Neural progenitor cell (in vitro differentiated cells): ENCODE results near the gene EFCAB6. TPM values are rescaled to one million over a fixed set of nuclear protein-coding genes. Genes with fewer than 3 reads are reported as not detected.

Experiments used
- DNase-seq: peaks from one replicate; pipeline ENCODE4 v3.0.0-alpha.2; 2016; ENCODE audit warnings: low spot score
- H2AFZ ChIP-seq: fragments of 200-600 bp; sonication (generic); replicated peaks from 2 replicates; pipeline ENCODE4 v1.6.1; 2016; ENCODE audit warnings: antibody characterized with exemption
- H3F3A ChIP-seq: fragments of 200-600 bp; sonication (generic); 2 replicates; pipeline ENCODE4 v1.6.1; 2016; ENCODE audit warnings: antibody characterized with exemption, low read depth
- H3K27ac ChIP-seq: fragments of 200-600 bp; sonication (generic); 2 replicates; pipeline ENCODE4 v1.5.1; 2016; ENCODE audit warnings: mild to moderate bottlenecking
- H3K27me3 ChIP-seq: fragments of 200-600 bp; sonication (generic); 2 replicates; pipeline ENCODE4 v1.6.1; 2016; ENCODE audit warnings: mild to moderate bottlenecking, moderate library complexity
- H3K36me3 ChIP-seq: fragments of 200-600 bp; sonication (generic); 2 replicates; pipeline ENCODE4 v1.5.1; 2016
- H3K4me1 ChIP-seq: fragments of 200-600 bp; sonication (generic); 2 replicates; pipeline ENCODE4 v1.6.1; 2016; ENCODE audit warnings: mixed run types
- H3K4me2 ChIP-seq: fragments of 200-600 bp; sonication (generic); 2 replicates; pipeline ENCODE4 v1.6.1; 2016
- H3K4me3 ChIP-seq: fragments of 200-600 bp; sonication (generic); 2 replicates; pipeline ENCODE4 v1.5.1; 2016
- H3K79me2 ChIP-seq: fragments of 200-600 bp; sonication (generic); 2 replicates; pipeline ENCODE4 v1.6.1; 2016; ENCODE audit warnings: low read depth
- H3K9ac ChIP-seq: fragments of 200-600 bp; sonication (generic); 2 replicates; pipeline ENCODE4 v1.6.1; 2016
- H3K9me3 ChIP-seq: fragments of 200-600 bp; sonication (generic); 2 replicates; pipeline ENCODE4 v1.5.1; 2016; ENCODE audit warnings: low read depth
- H4K20me1 ChIP-seq: fragments of 200-600 bp; sonication (generic); 2 replicates; pipeline ENCODE4 v1.6.1; 2016; ENCODE audit warnings: low read depth
- H3K27ac Mint-ChIP-seq: 3 replicates; pipeline ENCODE4 v1.8.0; 2021; ENCODE audit warnings: mixed read lengths
- H3K27me3 Mint-ChIP-seq: 2 replicates; pipeline ENCODE4 v1.8.0; 2022; ENCODE audit warnings: low read depth, mild to moderate bottlenecking, inconsistent platforms, moderate library complexity, mixed read lengths; ENCODE audit not compliant: insufficient read depth
- H3K36me3 Mint-ChIP-seq: 3 replicates; pipeline ENCODE4 v1.8.0; 2021; ENCODE audit warnings: mixed read lengths
- H3K4me1 Mint-ChIP-seq: 3 replicates; pipeline ENCODE4 v1.8.0; 2021; ENCODE audit warnings: mixed read lengths
- H3K4me3 Mint-ChIP-seq: 3 replicates; pipeline ENCODE4 v1.8.0; 2021; ENCODE audit warnings: mild to moderate bottlenecking, moderate library complexity, mixed read lengths
- H3K9me3 Mint-ChIP-seq: 3 replicates; pipeline ENCODE4 v1.8.0; 2020; ENCODE audit warnings: mixed read lengths
- CTCF ChIP-seq: fragments of 200-600 bp; sonication (generic); IDR thresholded peaks from 2 replicates; pipeline ENCODE4 v1.5.1; 2017; ENCODE audit warnings: antibody characterized with exemption, mild to moderate bottlenecking
- EZH2 ChIP-seq: fragments of 200-600 bp; sonication (generic); IDR thresholded peaks from 2 replicates; pipeline ENCODE4 v1.6.1; 2017; ENCODE audit warnings: antibody characterized with exemption, mild to moderate bottlenecking, moderate library complexity
- EZH2phosphoT487 ChIP-seq: fragments of 200-600 bp; sonication (generic); IDR thresholded peaks from 2 replicates; pipeline ENCODE4 v1.6.1; 2017; ENCODE audit warnings: antibody characterized with exemption
- total RNA-seq: library from RNA; depleted of rRNA; stranded (reverse); fragments of >200 nt; gene quantifications from 2 replicates; pipeline ENCODE4 v1.2.3, GENCODE V29; 2015; ENCODE audit warnings: low replicate concordance

The EFCAB6 gene
- total RNA-seq, 1 donor from 2014 or later: 4.9 TPM

DNA sequence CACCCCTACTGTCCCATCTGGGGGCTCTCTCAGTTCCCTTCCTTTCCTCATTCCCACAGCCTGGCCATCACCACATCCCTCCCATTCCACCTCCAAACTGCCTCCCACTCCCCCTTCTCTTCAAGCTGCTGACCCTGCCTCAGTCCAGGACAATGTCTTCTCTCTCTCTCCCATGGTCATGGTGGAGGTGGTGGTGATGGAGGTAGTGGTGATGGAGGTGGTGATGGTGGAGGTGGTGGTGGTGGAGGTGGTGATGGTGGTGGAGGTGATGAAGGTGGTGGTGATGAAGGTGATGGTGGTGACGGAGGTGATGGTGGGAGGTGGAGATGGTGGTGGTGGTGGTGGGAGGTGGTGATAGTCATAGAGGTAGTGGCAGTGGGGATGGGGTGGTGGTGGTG is 313.2 kb downstream of the EFCAB6 start:
- no peak overlapping the region for H3K4me3 Mint-ChIP-seq
- Histone ChIP-seq H3K9ac (no peak overlapping the region), H3K4me3 (no peak overlapping the region), H2AFZ (no peak overlapping the region), H3K79me2 (no peaks in the 10 kb centered on the region), H4K20me1 (no peaks in the 10 kb centered on the region), H3K9me3 (no peaks in the 10 kb centered on the region), H3K27me3 (no peaks in the 10 kb centered on the region), H3K4me1 (no peaks in the 10 kb centered on the region), H3K27ac (no peak overlapping the region), H3K4me2 (no peak overlapping the region), H3K36me3 (no peaks in the 10 kb centered on the region), H3F3A (no peaks in the 10 kb centered on the region)
- peaks cover 8% of the 10 kb centered on the region for H3K27me3 Mint-ChIP-seq
- no peaks in the 10 kb centered on the region for H3K4me1 Mint-ChIP-seq
- no peak for DNase-seq
- TF ChIP-seq EZH2phosphoT487: no peak
- no peak for TF ChIP-seq CTCF
- TF ChIP-seq EZH2: no peak
- no peaks in the 10 kb centered on the region for H3K36me3 Mint-ChIP-seq
- H3K9me3 Mint-ChIP-seq: peaks cover 12% of the 10 kb centered on the region
- no peak overlapping the region for H3K27ac Mint-ChIP-seq

DNA sequence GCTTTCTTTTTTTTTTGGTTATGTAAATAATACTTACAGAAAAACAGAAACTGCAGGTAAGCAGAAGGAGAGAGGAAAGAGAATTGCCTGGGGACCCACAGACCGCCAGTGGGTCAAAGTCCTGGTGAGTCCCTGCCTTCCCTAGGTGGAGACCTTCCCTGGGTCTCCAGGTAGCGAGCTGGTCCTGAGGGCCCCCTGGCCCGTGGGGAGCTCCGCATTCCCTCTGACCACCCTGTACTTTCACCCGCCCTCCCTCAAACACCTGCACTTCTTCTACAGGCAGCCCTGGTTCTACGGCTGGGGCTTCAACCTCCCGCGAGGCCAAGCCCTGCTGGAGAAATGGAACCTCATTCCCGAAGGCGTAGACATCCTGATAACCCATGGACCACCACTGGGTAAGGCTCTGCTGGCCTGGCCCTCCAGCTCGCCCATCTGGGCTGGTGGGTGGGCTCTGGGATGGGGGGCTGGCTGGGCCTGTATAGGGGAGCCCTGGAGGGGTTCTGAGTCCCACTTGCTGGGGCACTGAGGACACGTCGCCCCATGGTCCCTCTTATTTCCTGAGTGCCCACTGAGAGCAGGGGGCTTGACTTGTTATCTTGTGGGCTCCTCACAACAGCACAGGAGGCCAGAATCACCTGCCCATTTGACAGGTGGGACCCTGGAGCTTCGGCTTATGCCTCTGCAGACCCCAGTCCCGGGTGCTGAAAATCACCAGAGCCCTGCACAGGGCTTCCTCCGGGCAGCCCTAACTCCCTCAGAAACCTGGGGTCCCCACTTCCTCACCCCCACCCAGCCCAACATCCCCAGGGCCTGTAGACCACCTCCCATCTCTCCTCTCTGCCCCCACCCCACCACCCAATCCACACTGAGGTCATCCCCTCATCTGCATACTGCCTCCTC is 313.9 kb downstream of the EFCAB6 start:
- no peaks in the 10 kb centered on the region for H3K79me2 ChIP-seq
- H2AFZ ChIP-seq: no peak overlapping the region
- no peaks in the 10 kb centered on the region for H3K36me3 ChIP-seq
- H3K4me1 Mint-ChIP-seq: no peaks in the 10 kb centered on the region
- H3K36me3 Mint-ChIP-seq: no peaks in the 10 kb centered on the region
- no peaks in the 10 kb centered on the region for H4K20me1 ChIP-seq
- H3K9me3 ChIP-seq: no peaks in the 10 kb centered on the region
- no peaks in the 10 kb centered on the region for H3K4me1 ChIP-seq
- no peak overlapping the region for H3K4me3 Mint-ChIP-seq
- H3K27me3 Mint-ChIP-seq: peaks cover 8% of the 10 kb centered on the region
- no peak overlapping the region for H3K4me2 ChIP-seq
- no peak for DNase-seq
- no peak overlapping the region for H3K27ac ChIP-seq
- no peak overlapping the region for H3K27ac Mint-ChIP-seq
- no peak overlapping the region for H3K9ac ChIP-seq
- no peak overlapping the region for H3K4me3 ChIP-seq
- TF ChIP-seq CTCF (no peak), EZH2 (no peak), EZH2phosphoT487 (no peak)
- no peaks in the 10 kb centered on the region for H3F3A ChIP-seq
- no peaks in the 10 kb centered on the region for H3K27me3 ChIP-seq
- peaks cover 16% of the 10 kb centered on the region for H3K9me3 Mint-ChIP-seq

- H3K4me3 ChIP-seq: no peak overlapping the region
- Mint-ChIP-seq H3K4me1 (peaks cover 5% of the 10 kb centered on the region), H3K27me3 (peaks cover 8% of the 10 kb centered on the region), H3K9me3 (peaks cover 16% of the 10 kb centered on the region), H3K36me3 (no peaks in the 10 kb centered on the region), H3K27ac (no peak overlapping the region), H3K4me3 (no peak overlapping the region)
- no peak overlapping the region for H3K4me2 ChIP-seq
- no peak for DNase-seq
- no peaks in the 10 kb centered on the region for H3K4me1 ChIP-seq
- TF ChIP-seq CTCF: no peak
- no peak for TF ChIP-seq EZH2
- TF ChIP-seq EZH2phosphoT487: no peak
- H3K36me3 ChIP-seq: no peaks in the 10 kb centered on the region
- H3F3A ChIP-seq: no peaks in the 10 kb centered on the region
- no peaks in the 10 kb centered on the region for H4K20me1 ChIP-seq
- H2AFZ ChIP-seq: no peak overlapping the region
- H3K27ac ChIP-seq: no peak overlapping the region
- no peaks in the 10 kb centered on the region for H3K27me3 ChIP-seq
- no peaks in the 10 kb centered on the region for H3K79me2 ChIP-seq
- H3K9ac ChIP-seq: no peak overlapping the region
- H3K9me3 ChIP-seq: no peaks in the 10 kb centered on the region
These were observed 318.8 kb downstream of the EFCAB6 start for GRCh38 chr22:43493297-43493696.
